Neuronal stem cell (in vitro differentiated cells): ENCODE results near the gene FBXO36.

Source experiments
- DNase-seq: peaks from one replicate; pipeline ENCODE4 v3.0.0-alpha.2; 2013; ENCODE audit warnings: low spot score
- H2AFZ ChIP-seq: one replicate; pipeline ENCODE4 v1.6.1; 2013; ENCODE audit warnings: mild to moderate bottlenecking, low read length, inconsistent platforms
- H2AK5ac ChIP-seq: 2 replicates; pipeline ENCODE4 v1.6.1; 2013; ENCODE audit warnings: low read depth, mild to moderate bottlenecking, inconsistent platforms, low read length, moderate library complexity, mixed read lengths
- H2BK120ac ChIP-seq: 2 replicates; pipeline ENCODE4 v1.6.1; 2013; ENCODE audit warnings: low read depth, mild to moderate bottlenecking, inconsistent platforms, low read length, moderate library complexity, mixed read lengths
- H2BK12ac ChIP-seq: one replicate; pipeline ENCODE4 v1.6.1; 2013; ENCODE audit warnings: low read length, inconsistent platforms
- H2BK15ac ChIP-seq: 2 replicates; pipeline ENCODE4 v1.6.1; 2013; ENCODE audit warnings: mild to moderate bottlenecking, low read length, inconsistent platforms, mixed read lengths
- H2BK5ac ChIP-seq: one replicate; pipeline ENCODE4 v1.6.1; 2013; ENCODE audit warnings: inconsistent platforms, mild to moderate bottlenecking, low read length, moderate library complexity
- H3K14ac ChIP-seq: one replicate; pipeline ENCODE4 v1.6.1; 2013; ENCODE audit warnings: low read length, inconsistent platforms
- H3K18ac ChIP-seq: 2 replicates; pipeline ENCODE4 v1.6.1; 2013; ENCODE audit warnings: low read length, inconsistent platforms
- H3K23ac ChIP-seq: 2 replicates; pipeline ENCODE4 v1.6.1; 2013; ENCODE audit warnings: low read depth, mild to moderate bottlenecking, mixed read lengths, low read length, inconsistent platforms; ENCODE audit not compliant: poor library complexity
- H3K27ac ChIP-seq: replicated peaks from 3 replicates; pipeline ENCODE4 v1.5.1; 2013; ENCODE audit warnings: low read length, inconsistent platforms
- H3K27me3 ChIP-seq, 3 experiments: 2 replicates each; pipeline ENCODE4 v1.6.1; 2013; ENCODE audit warnings: low read length in 3 of 3, mild to moderate bottlenecking in 2 of 3, inconsistent platforms in 1 of 3, low read depth in 1 of 3, mixed read lengths in 1 of 3, moderate library complexity in 1 of 3; ENCODE audit not compliant: control insufficient read depth in 3 of 3, insufficient read depth in 3 of 3
- H3K36me3 ChIP-seq, 2 donors: replicated peaks in 1 of 2; 2 replicates each; pipeline ENCODE4 v1.6.1; 2013; ENCODE audit warnings: low read length in 2 of 2; ENCODE audit not compliant: control insufficient read depth in 2 of 2, insufficient read depth in 2 of 2
- H3K4ac ChIP-seq: 2 replicates; pipeline ENCODE4 v1.6.1; 2013; ENCODE audit warnings: inconsistent platforms, mild to moderate bottlenecking, low read length, moderate library complexity
- H3K4me1 ChIP-seq, 2 donors: 1 replicate in 1 of 2; 2 replicates in 1 of 2; pipeline ENCODE4 v1.6.1; 2013; ENCODE audit warnings: low read length in 2 of 2, low read depth in 1 of 2; ENCODE audit not compliant: control insufficient read depth in 2 of 2, insufficient read depth in 1 of 2
- H3K4me2 ChIP-seq: one replicate; pipeline ENCODE4 v1.6.1; 2013; ENCODE audit warnings: mild to moderate bottlenecking, low read length, inconsistent platforms; ENCODE audit not compliant: insufficient read depth, poor library complexity, severe bottlenecking
- H3K4me3 ChIP-seq, 2 donors: 2 replicates each; pipeline ENCODE4 v1.5.1; 2013; ENCODE audit warnings: low read length in 2 of 2, mild to moderate bottlenecking in 2 of 2, inconsistent platforms in 1 of 2, moderate library complexity in 1 of 2
- H3K79me1 ChIP-seq: one replicate; pipeline ENCODE4 v1.6.1; 2013; ENCODE audit warnings: low read depth, mild to moderate bottlenecking, inconsistent platforms, low read length, moderate library complexity
- H3K9ac ChIP-seq: one replicate; pipeline ENCODE4 v1.6.1; 2013; ENCODE audit warnings: mild to moderate bottlenecking, low read depth, low read length, inconsistent platforms; ENCODE audit not compliant: poor library complexity
- H3K9me3 ChIP-seq, 2 donors: replicated peaks in 1 of 2; 2 replicates each; pipeline versions ENCODE3 to v1.6.1; 2013; ENCODE audit warnings: low read length in 2 of 2, mild to moderate bottlenecking in 2 of 2, inconsistent platforms in 1 of 2, low read depth in 1 of 2, mixed read lengths in 1 of 2, moderate library complexity in 1 of 2; ENCODE audit not compliant: control insufficient read depth in 2 of 2, insufficient read depth in 1 of 2
- H4K8ac ChIP-seq: one replicate; pipeline ENCODE4 v1.6.1; 2013; ENCODE audit warnings: low read depth, mild to moderate bottlenecking, inconsistent platforms, low read length, moderate library complexity
- H4K91ac ChIP-seq: one replicate; pipeline ENCODE4 v1.6.1; 2013; ENCODE audit warnings: low read length, low read depth, mild to moderate bottlenecking, inconsistent platforms; ENCODE audit not compliant: poor library complexity
- WGBS, 2 donors: extraction: QIAGEN DNeasy Blood & Tissue Kit; methylation state at CpG; one replicate each; pipeline ENCODE4 v1.1.7; 2013; ENCODE audit warnings: missing lambda C conversion rate in 2 of 2, mixed read lengths in 1 of 2; ENCODE audit not compliant: insufficient read length in 2 of 2, insufficient replicate concordance in 1 of 2; ENCODE audit errors: extremely low coverage in 2 of 2; 5-methylcytosine and 5-hydroxymethylcytosine counted together

The FBXO36 gene

DNA sequence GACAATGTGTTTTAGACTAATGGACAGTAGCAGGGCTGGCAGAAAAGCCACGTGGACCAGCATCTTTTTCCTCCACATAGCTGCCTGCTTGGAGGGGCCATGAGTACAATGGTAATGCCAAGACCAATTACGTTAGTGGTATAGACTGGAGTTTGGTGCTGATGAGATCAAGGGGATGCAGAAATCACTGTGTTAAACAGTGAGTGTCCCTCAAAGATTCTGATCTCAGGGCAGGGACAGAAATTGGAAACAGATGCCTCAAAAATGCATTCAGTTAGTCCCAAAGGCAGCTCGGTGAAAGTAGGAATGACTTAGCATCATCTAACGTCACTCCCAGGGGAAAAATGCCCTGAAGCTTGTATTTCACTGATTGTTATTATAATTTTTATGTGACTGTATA lies 74.0 kb downstream of the FBXO36 start:
- no CpG with 5 or more reads among the region's 4 CpGs for WGBS, 2 donors
- DNase-seq, result no peak

DNA sequence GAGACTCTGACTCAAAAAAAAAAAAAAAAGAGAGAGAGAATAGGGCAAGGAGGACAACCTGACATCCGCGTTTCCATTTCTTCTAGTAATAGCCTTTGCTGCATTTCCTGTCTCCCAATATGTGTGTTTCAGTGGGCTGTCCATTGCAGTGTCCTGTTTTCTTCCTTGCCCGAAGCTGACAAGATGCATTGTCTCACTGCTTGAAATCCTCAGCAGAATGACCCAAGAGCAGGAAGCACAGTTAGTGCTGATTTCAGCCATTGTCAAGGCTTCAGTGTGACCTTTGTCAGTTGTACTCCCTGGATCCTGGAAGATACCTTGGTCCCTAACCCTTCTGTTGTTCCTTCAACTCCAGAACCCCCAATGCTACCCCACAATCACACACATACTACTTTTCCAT lies 75.3 kb downstream of the FBXO36 start:
- WGBS, 2 donors, result no CpG with 5 or more reads among the region's 3 CpGs

More for the DNA sequence above, 74.0 kb downstream of the FBXO36 start:
- no peak overlapping the region for H2BK15ac ChIP-seq
- H3K14ac ChIP-seq, result no peak overlapping the region
- H3K9me3 ChIP-seq, result peaks cover 0 to under 1% of the 10 kb centered on the region in 2 donors
- no peak overlapping the region for H3K23ac ChIP-seq
- H3K9ac ChIP-seq, result no peak overlapping the region
- no peak overlapping the region for H3K18ac ChIP-seq
- H3K79me1 ChIP-seq, result no peaks in the 10 kb centered on the region
- H3K4me1 ChIP-seq, result no peaks in the 10 kb centered on the region
- no peak overlapping the region for H2BK120ac ChIP-seq
- H3K4me2 ChIP-seq, result no peak overlapping the region
- H3K4ac ChIP-seq, result no peak overlapping the region
- no peak overlapping the region for H2AK5ac ChIP-seq
- no peak overlapping the region for H4K8ac ChIP-seq
- H2BK5ac ChIP-seq, result no peak overlapping the region
- no peak overlapping the region for H4K91ac ChIP-seq
- no peak overlapping the region for H2AFZ ChIP-seq
- H3K4me3 ChIP-seq, result no peak overlapping the region
- no peaks in the 10 kb centered on the region for H3K27me3 ChIP-seq
- H2BK12ac ChIP-seq, result no peak overlapping the region
- no peak overlapping the region for H3K27ac ChIP-seq
- no peaks in the 10 kb centered on the region for H3K36me3 ChIP-seq

DNA sequence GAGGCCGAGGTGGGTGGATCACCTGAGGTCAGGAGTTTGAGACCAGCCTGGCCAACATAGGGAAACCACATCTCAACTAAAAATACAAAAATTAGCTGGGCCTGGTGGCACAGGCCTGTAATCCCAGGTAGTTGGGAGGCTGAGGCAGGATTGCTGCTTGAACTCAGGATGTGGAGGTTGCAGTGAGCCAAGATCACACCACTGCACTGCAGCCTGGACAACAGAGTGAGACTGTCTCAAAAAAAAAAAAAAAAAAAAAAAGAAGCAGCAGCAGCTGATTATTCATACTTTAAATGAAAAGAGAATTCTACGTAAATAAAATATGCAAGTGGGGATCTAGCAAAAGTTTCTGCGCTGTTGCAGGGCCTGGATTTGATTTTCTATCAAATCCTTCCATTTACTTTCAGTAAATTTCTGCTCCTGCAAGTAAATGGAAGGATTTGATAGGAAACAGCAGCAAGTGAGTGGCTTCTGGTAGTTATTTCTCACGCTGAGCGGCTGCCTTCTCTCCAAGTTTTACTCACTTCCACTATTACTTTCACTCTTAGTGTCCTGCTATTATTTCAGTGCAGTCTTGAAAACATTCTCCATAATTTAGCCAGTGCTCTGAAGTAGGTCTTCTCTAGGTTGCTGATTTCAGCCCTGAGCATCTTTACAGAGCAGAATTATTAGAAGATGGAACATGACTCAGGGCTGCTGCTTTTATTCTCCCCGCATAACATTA lies 78.0 kb downstream of the FBXO36 start:
- H3K36me3 ChIP-seq, result no peaks in the 10 kb centered on the region
- no peak overlapping the region for H2BK5ac ChIP-seq
- H4K91ac ChIP-seq, result no peak overlapping the region
- no peak overlapping the region for H3K14ac ChIP-seq
- H3K4me1 ChIP-seq, result no peaks in the 10 kb centered on the region
- no peak overlapping the region for H2BK15ac ChIP-seq
- DNase-seq, result no peak
- H4K8ac ChIP-seq, result no peak overlapping the region
- H2AFZ ChIP-seq, result no peak overlapping the region
- H3K18ac ChIP-seq, result no peak overlapping the region
- H2BK12ac ChIP-seq, result no peak overlapping the region
- H3K27ac ChIP-seq, result no peak overlapping the region
- H3K4ac ChIP-seq, result no peak overlapping the region
- no peak overlapping the region for H3K9ac ChIP-seq
- no peak overlapping the region for H2AK5ac ChIP-seq
- no peak overlapping the region for H3K4me3 ChIP-seq
- no peaks in the 10 kb centered on the region for H3K79me1 ChIP-seq
- no peaks in the 10 kb centered on the region for H3K9me3 ChIP-seq
- no CpG with 5 or more reads among the region's 6 CpGs for WGBS, 2 donors
- no peak overlapping the region for H3K4me2 ChIP-seq
- no peak overlapping the region for H2BK120ac ChIP-seq
- H3K27me3 ChIP-seq, result no peaks in the 10 kb centered on the region
- no peak overlapping the region for H3K23ac ChIP-seq

More for the DNA sequence above, 75.3 kb downstream of the FBXO36 start:
- no peaks in the 10 kb centered on the region for H3K4me1 ChIP-seq
- no peak overlapping the region for H2BK12ac ChIP-seq
- no peak overlapping the region for H2AK5ac ChIP-seq
- H2BK5ac ChIP-seq, result no peak overlapping the region
- H3K4me3 ChIP-seq, result no peak overlapping the region
- H4K91ac ChIP-seq, result no peak overlapping the region
- no peak for DNase-seq
- H3K27me3 ChIP-seq, result no peaks in the 10 kb centered on the region
- H3K79me1 ChIP-seq, result no peaks in the 10 kb centered on the region
- no peaks in the 10 kb centered on the region for H3K36me3 ChIP-seq
- no peak overlapping the region for H3K4me2 ChIP-seq
- H3K18ac ChIP-seq, result no peak overlapping the region
- no peak overlapping the region for H2BK120ac ChIP-seq
- H3K14ac ChIP-seq, result no peak overlapping the region
- H4K8ac ChIP-seq, result no peak overlapping the region
- H3K9ac ChIP-seq, result no peak overlapping the region
- H3K27ac ChIP-seq, result no peak overlapping the region
- H2AFZ ChIP-seq, result no peak overlapping the region
- H3K9me3 ChIP-seq, result no peaks in the 10 kb centered on the region
- no peak overlapping the region for H2BK15ac ChIP-seq
- no peak overlapping the region for H3K4ac ChIP-seq
- H3K23ac ChIP-seq, result no peak overlapping the region

- WGBS, 2 donors, result no CpG with 5 or more reads among the region's 12 CpGs
- no peak overlapping the region for H2BK15ac ChIP-seq
- H3K4me1 ChIP-seq, result no peaks in the 10 kb centered on the region
- DNase-seq, result peak; percentile 57
- H2BK5ac ChIP-seq, result no peak overlapping the region
- H3K23ac ChIP-seq, result no peak overlapping the region
- no peak overlapping the region for H3K4me2 ChIP-seq
- H3K27ac ChIP-seq, result no peak overlapping the region
- no peak overlapping the region for H3K14ac ChIP-seq
- H3K9me3 ChIP-seq, result no peaks in the 10 kb centered on the region
- H3K4ac ChIP-seq, result no peak overlapping the region
- H2AK5ac ChIP-seq, result no peak overlapping the region
- H3K79me1 ChIP-seq, result no peaks in the 10 kb centered on the region
- no peak overlapping the region for H3K4me3 ChIP-seq
- H4K8ac ChIP-seq, result no peak overlapping the region
- no peaks in the 10 kb centered on the region for H3K36me3 ChIP-seq
- H2AFZ ChIP-seq, result no peak overlapping the region
- no peak overlapping the region for H4K91ac ChIP-seq
- no peak overlapping the region for H3K9ac ChIP-seq
- H2BK120ac ChIP-seq, result no peak overlapping the region
- H3K18ac ChIP-seq, result no peak overlapping the region
- H3K27me3 ChIP-seq, result no peaks in the 10 kb centered on the region
- H2BK12ac ChIP-seq, result no peak overlapping the region
These were observed 85.8 kb downstream of the FBXO36 start for GRCh38 chr2:230007931-230008707.
